ENCODE results near the gene FOXF2.
A peak's percentile ranks its signal among the peaks of the same experiment; 100 is the strongest.

The FOXF2 gene

GRCh38 chr6:1387876-1388629 is 1.3 kb upstream of the FOXF2 start:
- TF ChIP-seq, protein P1, sequence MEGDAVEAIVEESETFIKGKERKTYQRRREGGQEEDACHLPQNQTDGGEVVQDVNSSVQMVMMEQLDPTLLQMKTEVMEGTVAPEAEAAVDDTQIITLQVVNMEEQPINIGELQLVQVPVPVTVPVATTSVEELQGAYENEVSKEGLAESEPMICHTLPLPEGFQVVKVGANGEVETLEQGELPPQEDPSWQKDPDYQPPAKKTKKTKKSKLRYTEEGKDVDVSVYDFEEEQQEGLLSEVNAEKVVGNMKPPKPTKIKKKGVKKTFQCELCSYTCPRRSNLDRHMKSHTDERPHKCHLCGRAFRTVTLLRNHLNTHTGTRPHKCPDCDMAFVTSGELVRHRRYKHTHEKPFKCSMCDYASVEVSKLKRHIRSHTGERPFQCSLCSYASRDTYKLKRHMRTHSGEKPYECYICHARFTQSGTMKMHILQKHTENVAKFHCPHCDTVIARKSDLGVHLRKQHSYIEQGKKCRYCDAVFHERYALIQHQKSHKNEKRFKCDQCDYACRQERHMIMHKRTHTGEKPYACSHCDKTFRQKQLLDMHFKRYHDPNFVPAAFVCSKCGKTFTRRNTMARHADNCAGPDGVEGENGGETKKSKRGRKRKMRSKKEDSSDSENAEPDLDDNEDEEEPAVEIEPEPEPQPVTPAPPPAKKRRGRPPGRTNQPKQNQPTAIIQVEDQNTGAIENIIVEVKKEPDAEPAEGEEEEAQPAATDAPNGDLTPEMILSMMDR (conservative IDR thresholded peaks at IDR 0.05; ENCODE audit: low read depth, low read length) = no peak
- no peak for DNase-seq (ENCODE audit: low read depth)
- H3K4me3 ChIP-seq (ENCODE audit: low read length) = no peak overlapping the region

DNA sequence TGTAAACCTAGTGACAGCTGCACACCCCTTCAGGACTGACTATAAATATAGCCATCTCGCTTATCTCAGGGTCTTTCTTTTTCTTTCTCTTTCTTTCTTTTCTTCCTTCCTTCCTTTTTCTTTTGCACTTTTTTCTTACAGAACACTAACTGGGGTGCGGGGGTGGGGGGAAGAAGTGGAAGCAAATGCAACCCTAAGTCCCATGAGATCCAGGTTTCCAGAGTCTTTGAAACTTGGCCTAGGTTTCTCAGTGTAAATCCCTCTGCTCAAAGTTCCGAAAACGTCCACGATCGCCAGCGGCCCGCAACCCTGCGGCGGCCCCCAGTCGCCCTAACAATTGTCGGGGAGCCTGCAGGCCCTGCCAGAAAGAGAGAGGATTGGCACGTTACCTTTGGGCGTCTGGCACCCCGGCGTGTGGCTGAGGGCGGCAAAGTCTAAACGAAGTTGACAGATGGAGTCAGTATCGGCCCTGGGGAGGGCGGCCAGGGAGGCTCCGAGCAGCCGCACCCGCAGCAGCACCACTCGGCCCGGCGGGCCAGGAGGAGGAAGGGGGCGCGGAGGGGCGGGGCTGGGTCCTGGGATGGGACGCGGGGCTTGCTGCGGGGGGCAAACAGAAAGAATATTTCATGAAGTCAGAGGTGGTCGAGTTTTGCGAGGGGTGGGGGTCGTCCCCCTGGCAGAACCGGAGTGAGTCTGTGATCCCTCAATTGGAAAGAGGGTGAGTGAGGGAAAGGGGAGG is 577 bp upstream of the FOXF2 start:
- DNase-seq (ENCODE audit: low read depth) = no peak
- TF ChIP-seq, protein P1 (conservative IDR thresholded peaks at IDR 0.05; ENCODE audit: low read depth, low read length) = no peak
- no peak overlapping the region for H3K4me3 ChIP-seq (ENCODE audit: low read length)

DNA sequence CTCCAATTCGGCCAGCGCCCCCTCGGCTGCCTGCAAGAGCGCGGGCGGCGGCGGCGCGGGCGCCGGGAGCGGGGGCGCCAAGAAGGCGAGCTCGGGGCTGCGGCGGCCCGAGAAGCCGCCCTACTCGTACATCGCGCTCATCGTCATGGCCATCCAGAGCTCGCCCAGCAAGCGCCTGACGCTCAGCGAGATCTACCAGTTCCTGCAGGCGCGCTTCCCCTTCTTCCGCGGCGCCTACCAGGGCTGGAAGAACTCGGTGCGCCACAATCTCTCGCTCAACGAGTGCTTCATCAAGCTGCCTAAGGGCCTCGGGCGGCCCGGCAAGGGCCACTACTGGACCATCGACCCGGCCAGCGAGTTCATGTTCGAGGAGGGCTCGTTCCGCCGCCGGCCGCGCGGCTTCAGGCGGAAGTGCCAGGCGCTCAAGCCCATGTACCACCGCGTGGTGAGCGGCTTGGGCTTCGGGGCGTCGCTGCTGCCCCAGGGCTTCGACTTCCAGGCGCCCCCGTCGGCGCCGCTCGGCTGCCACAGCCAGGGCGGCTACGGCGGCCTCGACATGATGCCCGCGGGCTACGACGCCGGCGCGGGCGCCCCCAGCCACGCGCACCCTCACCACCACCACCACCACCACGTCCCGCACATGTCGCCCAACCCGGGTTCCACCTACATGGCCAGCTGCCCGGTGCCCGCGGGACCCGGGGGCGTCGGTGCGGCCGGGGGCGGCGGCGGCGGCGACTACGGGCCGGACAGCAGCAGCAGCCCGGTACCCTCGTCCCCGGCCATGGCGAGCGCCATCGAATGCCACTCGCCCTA is 963 bp downstream of the FOXF2 start:
- DNase-seq (ENCODE audit: low read depth) = no peak
- TF ChIP-seq, protein P1 (conservative IDR thresholded peaks at IDR 0.05; ENCODE audit: low read depth, low read length) = no peak

GRCh38 chr6:1390946-1391799 is 1.8 kb downstream of the FOXF2 start:
- peak overlapping the region; percentile 19 for H3K4me3 ChIP-seq (ENCODE audit: low read length)
- no peak for DNase-seq (ENCODE audit: low read depth)
- TF ChIP-seq, protein P1 (conservative IDR thresholded peaks at IDR 0.05; ENCODE audit: low read depth, low read length) = no peak

More for the DNA sequence above, 963 bp downstream of the FOXF2 start:
- H3K4me3 ChIP-seq (ENCODE audit: low read length) = peak overlapping the region; percentile 21

DNA sequence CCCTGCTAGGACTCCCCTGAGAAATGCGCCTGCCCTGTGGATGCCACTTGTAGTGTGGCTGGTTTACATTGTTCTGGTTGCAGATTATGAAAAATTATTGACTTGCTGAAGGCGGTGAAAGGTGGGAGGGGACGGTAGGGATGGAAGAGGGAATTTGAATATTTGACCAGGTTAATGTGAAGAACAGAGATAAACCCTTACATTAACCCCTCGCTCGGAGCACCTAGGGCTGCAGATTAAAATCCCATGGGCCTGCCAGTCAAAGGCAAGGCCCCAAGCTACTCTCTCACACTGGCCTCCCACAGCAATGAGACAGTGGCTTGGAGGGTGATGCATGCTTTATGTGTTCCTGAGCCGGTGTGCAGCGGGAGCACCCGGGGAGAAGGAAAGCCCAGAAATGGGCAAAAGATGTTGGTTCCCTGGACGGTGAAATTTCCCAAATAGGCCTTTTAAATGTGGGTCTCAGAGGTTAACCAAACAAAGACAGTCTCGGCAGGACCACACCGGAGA is 2.5 kb downstream of the FOXF2 start:
- TF ChIP-seq, protein P1 (conservative IDR thresholded peaks at IDR 0.05; ENCODE audit: low read depth, low read length) = no peak
- H3K4me3 ChIP-seq (ENCODE audit: low read length) = peak overlapping the region; percentile 15

More for the DNA sequence above, 2.5 kb downstream of the FOXF2 start:
- no peak for DNase-seq (ENCODE audit: low read depth)

Measured in retinal pigment epithelial cell (primary cell).